HG02588 (cell line): ENCODE measurements around the gene LYVE1.
A peak's percentile ranks its signal among the peaks of the same experiment; 100 is the strongest.

Experiments used
- ATAC-seq: cut with Tn5 transposase; IDR thresholded peaks from one replicate; pipeline ENCODE4 v1.9.1; 2021; ENCODE audit warnings: mild to moderate bottlenecking, moderate library complexity; ENCODE audit not compliant: unreplicated experiment

Gene LYVE1

GRCh38 chr11:10561043-10561818 is 7.2 kb downstream of the LYVE1 start:
- ATAC-seq = no peak

- ATAC-seq = no peak
Observed at GRCh38 chr11:10558288-10558687, 10.2 kb downstream of the LYVE1 start.

- no peak for ATAC-seq
Observed at GRCh38 chr11:10556590-10556989, 11.9 kb downstream of the LYVE1 start.

GRCh38 chr11:10551845-10552352 is 16.6 kb downstream of the LYVE1 start:
- no peak for ATAC-seq

GRCh38 chr11:10551290-10551592 is 17.2 kb downstream of the LYVE1 start:
- no peak for ATAC-seq

GRCh38 chr11:10550503-10551289 is 17.8 kb downstream of the LYVE1 start:
- ATAC-seq = no peak

- no peak for ATAC-seq
Observed at GRCh38 chr11:10544491-10545465, 23.7 kb downstream of the LYVE1 start.

GRCh38 chr11:10543782-10544181 is 24.7 kb downstream of the LYVE1 start:
- ATAC-seq = no peak

- ATAC-seq = no peak
Observed at GRCh38 chr11:10542776-10543175, 25.7 kb downstream of the LYVE1 start.

- ATAC-seq = no peak
Observed at GRCh38 chr11:10541561-10541930, 26.9 kb downstream of the LYVE1 start.

- peak; percentile 99 for ATAC-seq
Observed at GRCh38 chr11:10540915-10541560, 27.4 kb downstream of the LYVE1 start, which contains the start of gene RNF141. RNF141 (minus strand) TSS chr11:10541187; CDS start chr11:10534158, 7,029 bp downstream.

GRCh38 chr11:10540546-10540914 is 27.9 kb downstream of the LYVE1 start:
- peak; percentile 22 for ATAC-seq

- ATAC-seq = no peak
Observed at GRCh38 chr11:10539339-10539738, 29.1 kb downstream of the LYVE1 start.

GRCh38 chr11:10538924-10539323 is 29.5 kb downstream of the LYVE1 start:
- ATAC-seq = no peak

GRCh38 chr11:10537600-10537999 is 30.9 kb downstream of the LYVE1 start:
- ATAC-seq = no peak

- ATAC-seq = no peak
Observed at GRCh38 chr11:10534316-10534715, 34.1 kb downstream of the LYVE1 start.

- no peak for ATAC-seq
Observed at GRCh38 chr11:10533323-10533722, 35.1 kb downstream of the LYVE1 start.

GRCh38 chr11:10532526-10532925 is 35.9 kb downstream of the LYVE1 start:
- ATAC-seq = no peak

- ATAC-seq = no peak
Observed at GRCh38 chr11:10529279-10529678, 39.2 kb downstream of the LYVE1 start.

- ATAC-seq = no peak
Observed at GRCh38 chr11:10528121-10528520, 40.3 kb downstream of the LYVE1 start.
